NCI-H146 treated with DMSO at 0.1 percent for 48 hours (cell line): ENCODE results near the gene MMP26.
"Not testable (repeated sequence)": the region's sequence is repeated elsewhere in the genome, so short reads cannot be mapped to it uniquely, and the experiment has no call there.

Source experiments
- DNase-seq: peaks from one replicate; lab custom pipeline; 2025; ENCODE audit not compliant: unreplicated experiment; lab: John Stamatoyannopoulos, UW

The MMP26 gene

DNA sequence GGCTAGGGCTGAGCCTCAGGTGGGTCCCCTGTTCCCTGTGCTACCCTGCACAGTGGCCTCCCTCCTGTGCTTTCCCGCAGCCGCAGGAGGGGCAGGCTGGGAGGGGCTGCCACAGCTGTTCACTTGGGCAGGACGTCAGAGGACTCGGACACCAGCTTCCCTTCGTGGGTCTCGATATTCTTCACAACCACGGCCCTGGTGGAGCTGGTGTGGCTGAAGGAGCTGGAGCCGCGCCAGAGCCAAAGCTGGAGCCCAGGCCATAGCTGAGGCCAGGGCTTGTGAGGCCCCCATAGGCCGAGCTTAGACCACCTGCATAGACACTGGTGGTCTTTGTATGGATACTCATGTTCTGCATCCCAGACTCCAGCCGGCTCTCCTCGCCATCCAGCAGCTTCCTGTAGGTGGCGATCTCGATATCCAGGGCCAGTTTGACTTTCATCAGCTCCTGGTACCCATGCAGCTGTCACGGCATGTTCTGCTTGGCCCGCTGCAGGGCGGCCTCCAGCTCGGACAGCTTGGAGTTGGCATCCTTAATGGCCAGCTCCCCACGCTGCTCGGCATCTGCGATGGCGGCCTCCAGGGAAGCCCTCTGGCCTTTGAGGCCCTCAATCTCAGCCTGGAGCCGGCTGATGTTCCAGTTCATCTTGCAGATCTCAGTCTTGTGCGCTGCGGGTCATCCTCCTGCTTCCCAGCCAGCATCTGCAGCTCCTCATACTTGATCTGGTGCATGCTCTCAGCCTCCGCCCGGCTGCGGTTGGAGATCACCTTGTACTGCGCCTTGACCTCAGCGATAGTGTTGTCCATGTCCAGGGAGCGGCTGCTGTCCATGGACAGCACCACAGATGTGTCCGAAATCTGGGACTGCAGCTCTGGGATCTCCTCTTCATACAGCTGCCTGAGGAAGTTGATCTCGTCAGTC lies 18.3 kb downstream of the MMP26 start:
- not testable (repeated sequence) for DNase-seq

DNA sequence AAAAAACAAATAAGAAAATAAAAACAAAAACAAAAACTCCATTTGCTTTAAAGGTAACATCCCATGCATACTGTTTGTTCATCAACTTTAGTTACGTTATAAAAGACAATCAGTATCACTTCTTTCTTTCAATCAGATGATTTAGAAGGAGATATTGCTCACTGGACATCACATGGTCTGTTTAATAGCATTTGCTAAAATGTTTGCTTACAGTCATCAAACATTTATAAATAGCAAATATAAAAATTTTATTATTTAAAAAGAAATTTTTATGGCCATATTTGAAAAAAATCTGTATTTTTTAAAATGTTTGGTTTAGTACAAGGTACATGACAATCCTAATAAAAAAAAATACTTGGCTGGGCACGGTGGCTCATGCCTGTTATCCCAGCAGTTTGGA lies 22.6 kb downstream of the MMP26 start:
- no peak for DNase-seq

DNA sequence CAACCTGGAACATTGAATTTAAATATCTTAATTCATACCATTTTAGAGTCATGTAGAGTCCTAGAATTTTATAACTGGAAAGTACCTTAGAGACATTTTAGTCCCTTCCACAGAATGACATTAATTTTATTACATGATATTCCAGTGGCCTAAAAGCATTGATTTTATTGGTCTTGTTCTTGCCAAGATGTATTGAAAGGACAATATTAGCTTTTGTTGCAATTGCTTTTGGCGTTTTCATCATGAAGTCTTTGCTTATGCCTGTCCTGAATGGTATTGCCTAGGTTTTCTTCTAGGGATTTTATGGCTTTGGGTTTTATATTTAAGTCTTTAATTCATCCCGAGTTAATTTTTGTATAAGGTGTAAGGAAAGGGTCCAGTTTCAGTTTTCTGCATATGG lies 36.2 kb downstream of the MMP26 start:
- DNase-seq, result no peak

DNA sequence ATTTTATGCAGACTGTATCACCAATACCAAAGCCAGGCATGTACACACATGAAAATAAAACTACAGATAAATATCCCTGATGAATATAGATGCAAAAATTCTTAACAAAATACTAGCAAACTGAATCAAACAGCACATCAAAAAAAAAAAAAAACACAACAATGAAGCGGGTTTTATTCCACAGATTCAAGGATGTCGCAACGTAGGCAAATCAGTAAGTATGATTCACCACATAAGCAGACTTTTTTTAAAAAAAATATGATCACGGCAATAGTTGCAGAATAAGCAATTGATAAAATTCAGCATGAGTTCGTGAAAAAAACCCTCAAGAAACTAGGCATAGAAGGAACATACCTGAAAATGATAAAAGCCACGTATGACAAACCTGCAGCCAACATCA lies 43.9 kb downstream of the MMP26 start:
- DNase-seq, result no peak

DNA sequence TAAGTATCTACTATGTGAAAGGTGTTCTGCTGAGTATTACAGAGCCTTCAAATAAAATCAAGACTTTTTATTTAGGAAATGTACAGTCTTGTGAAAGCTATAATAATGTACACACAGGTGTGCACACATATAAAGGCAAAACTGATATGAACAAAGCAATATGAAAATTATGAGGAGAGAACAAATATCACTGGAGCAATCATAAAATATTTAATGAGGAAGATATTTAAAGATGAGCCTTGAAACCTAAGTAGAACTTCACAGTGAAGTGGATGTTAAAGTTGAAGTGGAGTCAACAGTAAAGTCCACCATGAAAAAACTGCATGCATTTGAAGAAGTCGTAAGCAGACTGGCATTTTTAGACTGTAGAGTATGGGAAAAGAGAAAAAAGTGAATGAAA lies 46.6 kb downstream of the MMP26 start:
- DNase-seq, result no peak
